ENCODE data around the gene UBE2S.
A peak's percentile ranks its signal among the peaks of the same experiment; 100 is the strongest.

Gene UBE2S

GRCh38 chr19:55368701-55369563 lies 38.7 kb downstream of the UBE2S start:
- DNase-seq, result no peak
- Histone ChIP-seq H3K4me3 (ENCODE audit: low read depth, low read length) (peak overlapping the region; percentile 26), H3K4me1 (peaks cover 9% of the 10 kb centered on the region), H3K9me3 (no peaks in the 10 kb centered on the region), H3K27me3 (peaks cover 19% of the 10 kb centered on the region), H3K36me3 (no peaks in the 10 kb centered on the region)
- TF ChIP-seq CTCF (IDR thresholded peaks at IDR 0.05; ENCODE audit: low read depth, low read length), result no peak

GRCh38 chr19:55368106-55368505 lies 39.5 kb downstream of the UBE2S start:
- Histone ChIP-seq H3K27me3 (peaks cover 19% of the 10 kb centered on the region), H3K4me1 (peaks cover 9% of the 10 kb centered on the region), H3K4me3 (ENCODE audit: low read depth, low read length) (no peak overlapping the region), H3K36me3 (no peaks in the 10 kb centered on the region), H3K9me3 (no peaks in the 10 kb centered on the region)
- no peak for DNase-seq
- TF ChIP-seq CTCF (IDR thresholded peaks at IDR 0.05; ENCODE audit: low read depth, low read length), result no peak

- Histone ChIP-seq H3K27me3 (peaks cover 19% of the 10 kb centered on the region), H3K9me3 (no peaks in the 10 kb centered on the region), H3K4me1 (peaks cover 4% of the 10 kb centered on the region; the same call in 1 of the 2 replicates), H3K4me3 (ENCODE audit: low read depth, low read length) (no peak overlapping the region), H3K36me3 (no peaks in the 10 kb centered on the region)
- DNase-seq, result no peak
- TF ChIP-seq CTCF (IDR thresholded peaks at IDR 0.05; ENCODE audit: low read depth, low read length), result no peak
Observed at GRCh38 chr19:55366790-55367189, 40.8 kb downstream of the UBE2S start.

GRCh38 chr19:55365964-55366363 lies 41.6 kb downstream of the UBE2S start:
- H3K36me3 ChIP-seq, result no peaks in the 10 kb centered on the region
- peaks cover 4% of the 10 kb centered on the region; the same call in 1 of the 2 replicates for H3K4me1 ChIP-seq
- H3K9me3 ChIP-seq, result no peaks in the 10 kb centered on the region
- TF ChIP-seq CTCF (IDR thresholded peaks at IDR 0.05; ENCODE audit: low read depth, low read length), result no peak
- H3K4me3 ChIP-seq (ENCODE audit: low read depth, low read length), result no peak overlapping the region
- no peak for DNase-seq
- H3K27me3 ChIP-seq, result peaks cover 17% of the 10 kb centered on the region

GRCh38 chr19:55365245-55365644 lies 42.3 kb downstream of the UBE2S start:
- Histone ChIP-seq H3K27me3 (peaks cover 12% of the 10 kb centered on the region), H3K4me1 (peaks cover 4% of the 10 kb centered on the region; the same call in 1 of the 2 replicates), H3K36me3 (no peaks in the 10 kb centered on the region), H3K4me3 (ENCODE audit: low read depth, low read length) (no peak overlapping the region), H3K9me3 (no peaks in the 10 kb centered on the region)
- no peak for TF ChIP-seq CTCF (IDR thresholded peaks at IDR 0.05; ENCODE audit: low read depth, low read length)
- no peak for DNase-seq
